HG03066 (cell line): Measurements from ENCODE around the gene SART3.
"Not testable (repeated sequence)": the region's sequence is repeated elsewhere in the genome, so short reads cannot be mapped to it uniquely, and the experiment has no call there.

Experiments
- ATAC-seq: cut with Tn5 transposase; IDR thresholded peaks from one replicate; pipeline ENCODE4 v1.9.1; 2021; ENCODE audit warnings: low read depth; ENCODE audit not compliant: unreplicated experiment

SART3 gene

GRCh38 chr12:108598553-108599250, 37.7 kb upstream of the SART3 start:
- ATAC-seq, result no peak

GRCh38 chr12:108597559-108598471, 36.8 kb upstream of the SART3 start, which contains the start of gene TMEM119:
TSS of gene TMEM119 (minus strand) at chr12:108598084. CDS start at chr12:108592383, 5,701 bp downstream.
- no peak for ATAC-seq

- no peak for ATAC-seq
These were observed 36.0 kb upstream of the SART3 start for GRCh38 chr12:108596854-108597558.

GRCh38 chr12:108595711-108596647, 35.0 kb upstream of the SART3 start:
- ATAC-seq, result no peak

- ATAC-seq, result no peak
These were observed 34.2 kb upstream of the SART3 start for GRCh38 chr12:108594960-108595710.

GRCh38 chr12:108594323-108594903, 33.4 kb upstream of the SART3 start:
- no peak for ATAC-seq

- ATAC-seq, result no peak
These were observed 31.3 kb upstream of the SART3 start for GRCh38 chr12:108592033-108592909.

- ATAC-seq, result no peak
These were observed 30.5 kb upstream of the SART3 start for GRCh38 chr12:108591267-108591980.

GRCh38 chr12:108590463-108590862, 29.5 kb upstream of the SART3 start:
- ATAC-seq, result not testable (repeated sequence)

- no peak for ATAC-seq
These were observed 28.9 kb upstream of the SART3 start for GRCh38 chr12:108589840-108590229.

GRCh38 chr12:108589028-108589839, 28.3 kb upstream of the SART3 start:
- ATAC-seq, result no peak

- no peak for ATAC-seq
These were observed 26.9 kb upstream of the SART3 start for GRCh38 chr12:108587826-108588225.

- no peak for ATAC-seq
These were observed 25.3 kb upstream of the SART3 start for GRCh38 chr12:108586306-108586705.

- no peak for ATAC-seq
These were observed 24.9 kb upstream of the SART3 start for GRCh38 chr12:108585864-108586263.

GRCh38 chr12:108584456-108585065, 23.6 kb upstream of the SART3 start:
- ATAC-seq, result no peak

GRCh38 chr12:108583991-108584390, 23.0 kb upstream of the SART3 start:
- no peak for ATAC-seq
